Astrocyte (in vitro differentiated cells and primary cell): ENCODE measurements around the gene NLRP12. TPM values are rescaled to one million over a fixed set of nuclear protein-coding genes. Genes with fewer than 3 reads are reported as not detected.

Experiments used
- DNase-seq: peaks from one replicate; pipeline ENCODE4 v3.0.0-alpha.2; 2010; ENCODE audit warnings: low read depth
- FAIRE-seq: peaks from 2 replicates; lab custom pipeline; 2011; peaks lifted over from hg19 to GRCh38; lab: Jason Lieb, UNC
- H2AFZ ChIP-seq: 2 replicates; pipeline ENCODE4 v1.6.0; 2012; ENCODE audit warnings: low read depth, low read length, inconsistent platforms
- H3K27ac ChIP-seq: 2 replicates; pipeline ENCODE4 v1.5.1; 2011; ENCODE audit warnings: low read depth, low read length, inconsistent platforms
- H3K27me3 ChIP-seq: 2 replicates; pipeline ENCODE4 v1.6.0; 2011; ENCODE audit warnings: low read length, inconsistent platforms; ENCODE audit not compliant: insufficient read depth
- H3K36me3 ChIP-seq: 2 replicates; pipeline ENCODE4 v1.5.1; 2011; ENCODE audit warnings: low read length, inconsistent platforms; ENCODE audit not compliant: insufficient read depth
- H3K4me1 ChIP-seq: 2 replicates; pipeline ENCODE4 v1.5.1; 2011; ENCODE audit warnings: low read length, inconsistent platforms; ENCODE audit not compliant: insufficient read depth
- H3K4me2 ChIP-seq: 2 replicates; pipeline ENCODE4 v1.6.0; 2012; ENCODE audit warnings: low read length, inconsistent platforms
- H3K4me3 ChIP-seq: 2 replicates; pipeline ENCODE4 v1.5.1; 2011; ENCODE audit warnings: low read depth, mild to moderate bottlenecking, low read length, inconsistent platforms; ENCODE audit not compliant: insufficient read depth
- H3K79me2 ChIP-seq: 2 replicates; pipeline ENCODE4 v1.6.0; 2012; ENCODE audit warnings: mild to moderate bottlenecking, low read length, inconsistent platforms; ENCODE audit not compliant: insufficient read depth
- H3K9ac ChIP-seq: 2 replicates; pipeline ENCODE4 v1.6.0; 2012; ENCODE audit warnings: mild to moderate bottlenecking, low read length, inconsistent platforms
- H3K9me3 ChIP-seq: 2 replicates; pipeline ENCODE4 v1.5.1; 2012; ENCODE audit warnings: low read depth, mild to moderate bottlenecking, low read length, inconsistent platforms; ENCODE audit not compliant: insufficient read depth
- H4K20me1 ChIP-seq: 2 replicates; pipeline ENCODE4 v1.6.0; 2012; ENCODE audit warnings: low read length, inconsistent platforms; ENCODE audit not compliant: insufficient read depth
- H3K27ac Mint-ChIP-seq: one replicate; pipeline ENCODE4 v1.8.0; 2021; ENCODE audit warnings: mild to moderate bottlenecking, mixed read lengths; ENCODE audit not compliant: unreplicated experiment
- H3K27me3 Mint-ChIP-seq: one replicate; pipeline ENCODE4 v1.8.0; 2021; ENCODE audit warnings: low read depth, mixed read lengths; ENCODE audit not compliant: unreplicated experiment
- H3K36me3 Mint-ChIP-seq: one replicate; pipeline ENCODE4 v1.8.0; 2021; ENCODE audit warnings: low read depth, mixed read lengths; ENCODE audit not compliant: unreplicated experiment
- H3K4me1 Mint-ChIP-seq: one replicate; pipeline ENCODE4 v1.8.0; 2021; ENCODE audit warnings: low read depth, mixed read lengths; ENCODE audit not compliant: unreplicated experiment
- H3K4me3 Mint-ChIP-seq: one replicate; pipeline ENCODE4 v1.8.0; 2021; ENCODE audit warnings: mild to moderate bottlenecking, moderate library complexity, mixed read lengths; ENCODE audit not compliant: unreplicated experiment
- H3K9me3 Mint-ChIP-seq: one replicate; pipeline ENCODE4 v1.8.0; 2021; ENCODE audit warnings: mild to moderate bottlenecking, mixed read lengths; ENCODE audit not compliant: unreplicated experiment
- CTCF ChIP-seq: IDR thresholded peaks from 2 replicates; pipeline ENCODE4 v1.5.1; 2011; ENCODE audit warnings: low read depth, mild to moderate bottlenecking, inconsistent platforms, low read length, moderate library complexity; ENCODE audit not compliant: insufficient read depth
- EZH2 ChIP-seq: IDR thresholded peaks from 2 replicates; pipeline ENCODE4 v1.6.1; 2012; ENCODE audit warnings: mild to moderate bottlenecking, low read length, inconsistent platforms; ENCODE audit not compliant: insufficient read depth
- total RNA-seq: library from RNA; stranded (reverse); gene quantifications from 2 replicates; pipeline ENCODE4 v1.2.1, GENCODE V29; 2021

The NLRP12 gene
- total RNA-seq, 1 donor from 2014 or later, result not detected

- Histone ChIP-seq H3K9me3 (no peaks in the 10 kb centered on the region), H3K4me1 (no peaks in the 10 kb centered on the region), H3K4me3 (no peak overlapping the region), H3K4me2 (no peak overlapping the region), H3K27me3 (no peaks in the 10 kb centered on the region), H3K9ac (no peak overlapping the region), H3K27ac (no peak overlapping the region), H3K36me3 (no peaks in the 10 kb centered on the region), H4K20me1 (no peaks in the 10 kb centered on the region), H3K79me2 (no peaks in the 10 kb centered on the region), H2AFZ (no peak overlapping the region)
- Mint-ChIP-seq H3K4me3 (no peak overlapping the region), H3K9me3 (no peaks in the 10 kb centered on the region), H3K27ac (no peak overlapping the region), H3K36me3 (no peaks in the 10 kb centered on the region), H3K4me1 (no peaks in the 10 kb centered on the region), H3K27me3 (no peaks in the 10 kb centered on the region)
- no peak for TF ChIP-seq CTCF
- no peak for TF ChIP-seq EZH2
- DNase-seq (no peak), FAIRE-seq (no peak)
Observed at GRCh38 chr19:53801257-53801656, 22.9 kb downstream of the NLRP12 start.

DNA sequence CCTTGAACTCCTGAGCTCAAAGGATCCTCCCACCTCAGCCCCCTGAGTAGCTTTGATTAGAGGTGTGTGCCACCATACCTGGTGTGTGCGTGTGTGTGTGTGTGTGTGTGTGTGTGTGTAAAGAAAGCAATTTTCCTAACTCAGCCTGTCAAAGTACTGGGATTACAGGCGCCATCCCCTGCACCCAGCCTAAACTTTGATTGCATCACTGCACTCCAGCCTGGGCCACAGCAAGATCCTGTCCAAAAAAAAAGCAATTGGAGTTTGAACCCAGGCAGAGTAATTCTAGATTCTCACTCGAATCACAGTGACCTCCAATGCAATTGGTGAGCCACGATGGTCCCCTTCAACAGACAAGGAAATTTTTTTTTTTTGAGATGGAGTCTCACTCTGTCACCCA lies 29.1 kb downstream of the NLRP12 start:
- Histone ChIP-seq H3K36me3 (no peaks in the 10 kb centered on the region), H4K20me1 (no peaks in the 10 kb centered on the region), H3K27ac (no peak overlapping the region), H3K9me3 (no peaks in the 10 kb centered on the region), H3K9ac (no peak overlapping the region), H3K4me2 (no peak overlapping the region), H2AFZ (no peak overlapping the region), H3K27me3 (no peaks in the 10 kb centered on the region), H3K79me2 (no peaks in the 10 kb centered on the region), H3K4me1 (no peaks in the 10 kb centered on the region), H3K4me3 (no peak overlapping the region)
- no peaks in the 10 kb centered on the region for H3K9me3 Mint-ChIP-seq
- no peak for FAIRE-seq
- peaks cover 2% of the 10 kb centered on the region for H3K27me3 Mint-ChIP-seq
- H3K36me3 Mint-ChIP-seq, result no peaks in the 10 kb centered on the region
- DNase-seq, result no peak
- H3K4me3 Mint-ChIP-seq, result no peak overlapping the region
- H3K27ac Mint-ChIP-seq, result no peak overlapping the region
- H3K4me1 Mint-ChIP-seq, result peaks cover 1% of the 10 kb centered on the region
- TF ChIP-seq EZH2 (no peak), CTCF (no peak)

GRCh38 chr19:53792721-53793433 lies 31.2 kb downstream of the NLRP12 start:
- Histone ChIP-seq H3K79me2 (no peaks in the 10 kb centered on the region), H3K27ac (no peak overlapping the region), H3K4me3 (no peak overlapping the region), H3K4me1 (no peaks in the 10 kb centered on the region), H2AFZ (no peak overlapping the region), H3K9ac (no peak overlapping the region), H4K20me1 (no peaks in the 10 kb centered on the region), H3K9me3 (no peaks in the 10 kb centered on the region), H3K4me2 (no peak overlapping the region), H3K27me3 (no peaks in the 10 kb centered on the region), H3K36me3 (no peaks in the 10 kb centered on the region)
- Mint-ChIP-seq H3K9me3 (no peaks in the 10 kb centered on the region), H3K36me3 (no peaks in the 10 kb centered on the region), H3K27me3 (peaks cover 4% of the 10 kb centered on the region), H3K4me1 (peaks cover 1% of the 10 kb centered on the region), H3K4me3 (no peak overlapping the region), H3K27ac (peak overlapping the region; percentile 29)
- TF ChIP-seq CTCF, result peak; percentile 99
- no peak for TF ChIP-seq EZH2
- DNase-seq (peak; percentile 61), FAIRE-seq (peak; percentile 93)
